Measurements from ENCODE around the gene TXNDC11. TPM values are rescaled to one million over a fixed set of nuclear protein-coding genes. Genes with fewer than 3 reads are reported as not detected.

The TXNDC11 gene
- total RNA-seq, 2 donors from 2014 or later, result 29.5 to 38.1 TPM

DNA sequence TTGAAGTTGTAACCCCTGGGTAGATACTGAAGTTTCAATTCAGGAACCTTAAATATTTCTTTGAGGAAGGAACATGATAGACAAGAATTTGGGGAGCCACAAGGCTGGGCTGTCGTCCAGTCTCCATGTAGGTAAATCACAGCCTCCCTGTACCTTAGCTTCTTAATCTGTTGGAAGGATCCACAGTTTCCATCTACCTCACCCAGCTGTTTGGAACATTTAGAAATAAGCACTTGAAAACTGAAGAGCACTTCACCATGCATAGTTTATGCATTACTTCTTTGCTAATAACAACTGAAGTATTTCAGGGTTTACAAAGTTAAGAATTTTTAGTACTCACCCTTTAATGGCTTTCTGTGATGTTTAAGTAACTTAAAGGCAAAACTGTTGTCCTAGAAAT, 17.2 kb downstream of the TXNDC11 start:
- Histone ChIP-seq H3K36me3 (peaks cover 71% of the 10 kb centered on the region), H3K4me1 (peaks cover 0 to 2% of the 10 kb centered on the region in 2 donors), H3K27ac (no peak overlapping the region), H3K9me3 (no peaks in the 10 kb centered on the region), H3K27me3 (no peaks in the 10 kb centered on the region), H3K4me3 (no peak overlapping the region)
- TF ChIP-seq, protein P1, sequence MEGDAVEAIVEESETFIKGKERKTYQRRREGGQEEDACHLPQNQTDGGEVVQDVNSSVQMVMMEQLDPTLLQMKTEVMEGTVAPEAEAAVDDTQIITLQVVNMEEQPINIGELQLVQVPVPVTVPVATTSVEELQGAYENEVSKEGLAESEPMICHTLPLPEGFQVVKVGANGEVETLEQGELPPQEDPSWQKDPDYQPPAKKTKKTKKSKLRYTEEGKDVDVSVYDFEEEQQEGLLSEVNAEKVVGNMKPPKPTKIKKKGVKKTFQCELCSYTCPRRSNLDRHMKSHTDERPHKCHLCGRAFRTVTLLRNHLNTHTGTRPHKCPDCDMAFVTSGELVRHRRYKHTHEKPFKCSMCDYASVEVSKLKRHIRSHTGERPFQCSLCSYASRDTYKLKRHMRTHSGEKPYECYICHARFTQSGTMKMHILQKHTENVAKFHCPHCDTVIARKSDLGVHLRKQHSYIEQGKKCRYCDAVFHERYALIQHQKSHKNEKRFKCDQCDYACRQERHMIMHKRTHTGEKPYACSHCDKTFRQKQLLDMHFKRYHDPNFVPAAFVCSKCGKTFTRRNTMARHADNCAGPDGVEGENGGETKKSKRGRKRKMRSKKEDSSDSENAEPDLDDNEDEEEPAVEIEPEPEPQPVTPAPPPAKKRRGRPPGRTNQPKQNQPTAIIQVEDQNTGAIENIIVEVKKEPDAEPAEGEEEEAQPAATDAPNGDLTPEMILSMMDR (IDR thresholded peaks at IDR 0.05), result no peak
- no peak for DNase-seq (ENCODE audit: low spot score)

DNA sequence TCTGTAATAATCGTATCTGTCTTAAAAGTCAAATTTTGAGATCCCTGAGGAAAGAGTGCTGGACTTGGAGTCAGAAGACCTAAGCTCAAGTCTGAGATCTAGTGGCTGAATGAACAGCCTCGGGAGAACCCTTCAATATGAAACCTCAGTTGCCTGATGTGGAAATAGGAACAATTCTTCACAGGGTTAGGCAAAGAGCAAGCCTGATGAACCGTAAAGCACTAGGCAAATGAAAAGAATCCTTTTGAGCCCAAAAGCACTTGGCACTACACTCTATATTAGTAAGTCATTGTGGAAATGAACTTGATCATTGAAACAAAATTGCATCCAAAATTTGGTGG, 20.2 kb downstream of the TXNDC11 start:
- TF ChIP-seq, protein P1 (IDR thresholded peaks at IDR 0.05), result no peak
- no peaks in the 10 kb centered on the region for H3K9me3 ChIP-seq
- H3K4me3 ChIP-seq, result no peak overlapping the region
- no peak for DNase-seq (ENCODE audit: low spot score)
- H3K36me3 ChIP-seq, result peaks cover 60% of the 10 kb centered on the region
- H3K27me3 ChIP-seq, result no peaks in the 10 kb centered on the region
- no peak overlapping the region for H3K27ac ChIP-seq
- H3K4me1 ChIP-seq, result no peaks in the 10 kb centered on the region

DNA sequence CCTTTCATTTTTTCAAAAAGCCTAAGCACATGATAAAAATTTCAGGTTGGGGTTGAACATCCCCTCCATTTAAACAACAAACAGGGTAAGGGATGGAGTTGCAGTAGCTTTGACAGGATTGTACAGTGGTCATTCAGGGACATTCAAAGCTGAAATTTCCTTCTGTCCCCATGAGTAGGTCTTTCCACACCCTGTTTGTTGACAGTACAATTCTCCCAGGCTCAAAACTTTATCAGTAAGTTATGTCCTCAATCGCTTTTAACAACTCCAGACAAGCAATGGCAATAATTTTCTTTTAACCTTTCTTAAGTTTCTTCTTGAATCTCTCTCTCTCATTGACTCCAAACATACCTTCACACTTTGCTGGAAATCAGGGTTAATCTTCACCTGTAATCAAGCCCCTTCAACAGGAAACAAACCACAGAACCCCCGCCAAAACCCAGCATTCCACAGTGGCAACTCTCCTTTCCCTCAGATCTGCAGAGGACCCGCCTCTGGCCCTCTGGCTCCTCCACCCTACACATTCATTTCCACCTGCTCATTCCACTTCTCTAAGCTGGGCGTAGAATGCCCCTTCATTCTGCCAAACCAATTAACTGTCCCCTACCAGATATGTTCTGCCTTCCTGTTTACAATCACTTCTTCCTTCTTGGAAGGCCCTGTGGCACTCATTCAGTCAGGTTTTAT, 20.7 kb downstream of the TXNDC11 start:
- no peak for DNase-seq (ENCODE audit: low spot score)
- no peak overlapping the region for H3K27ac ChIP-seq
- H3K36me3 ChIP-seq, result peaks cover 60% of the 10 kb centered on the region
- TF ChIP-seq, protein P1 (IDR thresholded peaks at IDR 0.05), result no peak
- no peaks in the 10 kb centered on the region for H3K27me3 ChIP-seq
- H3K9me3 ChIP-seq, result no peaks in the 10 kb centered on the region
- no peaks in the 10 kb centered on the region for H3K4me1 ChIP-seq
- H3K4me3 ChIP-seq, result no peak overlapping the region

DNA sequence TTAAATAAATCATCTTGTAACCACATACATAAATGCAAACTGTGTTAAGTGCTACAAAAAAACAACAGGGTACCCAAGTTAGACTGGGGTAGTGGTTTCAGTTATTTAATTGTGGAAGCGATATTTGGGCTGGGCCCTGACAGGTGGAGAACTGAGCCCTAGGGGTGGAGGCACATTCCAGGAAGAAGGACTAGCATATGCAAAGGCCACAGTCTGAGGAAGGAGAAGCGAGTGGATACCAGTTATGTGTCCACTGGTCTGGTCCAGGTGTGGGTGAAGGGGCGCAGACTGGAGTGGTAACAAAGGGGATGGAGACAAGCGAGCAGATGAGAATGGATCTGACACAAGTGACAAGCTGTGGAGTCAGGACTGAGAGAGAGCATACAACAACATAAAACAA, 22.9 kb downstream of the TXNDC11 start:
- Histone ChIP-seq H3K27ac (no peak overlapping the region), H3K9me3 (no peaks in the 10 kb centered on the region), H3K4me1 (no peaks in the 10 kb centered on the region), H3K36me3 (peaks cover 39% of the 10 kb centered on the region), H3K27me3 (no peaks in the 10 kb centered on the region), H3K4me3 (no peak overlapping the region)
- DNase-seq (ENCODE audit: low spot score), result no peak
- TF ChIP-seq, protein P1 (IDR thresholded peaks at IDR 0.05), result no peak

DNA sequence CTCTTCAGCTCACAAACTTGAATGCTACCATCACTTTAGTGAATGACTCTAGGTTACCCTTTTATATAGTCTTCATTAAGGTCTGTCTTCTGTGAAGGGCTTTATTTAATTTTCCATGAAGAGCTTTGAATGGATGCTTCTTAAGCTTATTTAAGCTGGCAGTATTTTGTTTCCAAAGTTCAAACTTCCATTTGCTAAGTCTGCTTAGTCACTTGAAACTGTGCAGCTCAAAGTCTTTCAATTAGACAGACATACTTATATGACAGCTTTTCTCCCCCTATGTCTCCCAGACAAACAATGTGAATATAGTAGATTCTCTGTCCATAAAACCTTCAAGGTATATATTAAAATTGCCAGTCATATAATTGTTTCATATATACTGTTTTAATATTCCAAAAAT, 23.5 kb downstream of the TXNDC11 start:
- Histone ChIP-seq H3K4me1 (no peaks in the 10 kb centered on the region), H3K36me3 (peaks cover 33% of the 10 kb centered on the region), H3K9me3 (no peaks in the 10 kb centered on the region), H3K27me3 (no peaks in the 10 kb centered on the region), H3K27ac (no peak overlapping the region), H3K4me3 (no peak overlapping the region)
- TF ChIP-seq, protein P1 (IDR thresholded peaks at IDR 0.05), result no peak
- no peak for DNase-seq (ENCODE audit: low spot score)

DNA sequence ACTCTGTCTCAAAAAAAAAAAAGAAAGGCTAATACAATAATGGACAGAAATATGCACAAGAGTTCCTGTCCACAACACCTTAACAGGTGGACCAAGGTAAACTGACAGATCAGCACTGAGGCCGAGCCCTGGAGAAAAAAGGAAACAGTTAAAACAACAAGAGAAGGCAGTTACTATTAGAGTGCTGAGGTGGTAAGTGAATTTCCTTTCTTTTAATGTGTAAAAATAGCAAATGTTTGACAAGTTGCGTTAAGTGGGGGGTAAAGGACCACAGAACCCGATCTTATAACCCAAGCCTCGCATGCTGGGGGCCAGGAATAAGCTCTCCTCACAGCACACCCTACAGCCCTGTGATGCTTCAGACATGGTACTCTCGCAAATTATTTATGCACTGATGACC, 24.8 kb downstream of the TXNDC11 start:
- no peak for DNase-seq (ENCODE audit: low spot score)
- Histone ChIP-seq H3K27ac (no peak overlapping the region), H3K27me3 (no peaks in the 10 kb centered on the region), H3K36me3 (peaks cover 32% of the 10 kb centered on the region), H3K9me3 (no peaks in the 10 kb centered on the region), H3K4me1 (no peaks in the 10 kb centered on the region), H3K4me3 (no peak overlapping the region)
- TF ChIP-seq, protein P1 (IDR thresholded peaks at IDR 0.05), result no peak

All from right atrium auricular region (tissue), 2 donors.